HEK293 (cell line): Measurements from ENCODE around the gene ZNF32.

Source experiments
- GLIS1 ChIP-seq: fragments of 450-650 bp; formaldehyde crosslinking; IDR thresholded peaks from 2 replicates; pipeline ENCODE4 v1.5.1; 2016; ENCODE audit warnings: missing biosample characterization, missing genetic modification characterization
- IKZF3 ChIP-seq: fragments of 450-650 bp; IDR thresholded peaks from 2 replicates; pipeline ENCODE4 v1.5.0; 2018; ENCODE audit warnings: missing biosample characterization, mild to moderate bottlenecking, missing genetic modification characterization, moderate library complexity
- SCRT2 ChIP-seq: fragments of 450-650 bp; formaldehyde crosslinking; IDR thresholded peaks from 2 replicates; pipeline ENCODE4 v1.5.1; 2016; ENCODE audit warnings: missing biosample characterization, missing genetic modification characterization
- ZIC2 ChIP-seq: fragments of 450-650 bp; formaldehyde crosslinking; IDR thresholded peaks from 2 replicates; pipeline ENCODE4 v1.5.1; 2016; ENCODE audit warnings: missing biosample characterization, missing genetic modification characterization
- ZNF19 ChIP-seq: fragments of 450-650 bp; formaldehyde crosslinking; IDR thresholded peaks from 2 replicates; pipeline ENCODE4; 2016; ENCODE audit warnings: missing biosample characterization, missing genetic modification characterization, low read depth
- ZNF311 ChIP-seq: fragments of 450-650 bp; formaldehyde crosslinking; IDR thresholded peaks from 2 replicates; pipeline ENCODE4 v1.5.1; 2017; ENCODE audit warnings: missing biosample characterization, missing genetic modification characterization, borderline replicate concordance
- ZNF341 ChIP-seq: fragments of 450-650 bp; formaldehyde crosslinking; IDR thresholded peaks from 2 replicates; pipeline ENCODE4; 2016; ENCODE audit warnings: low read depth, missing biosample characterization, missing genetic modification characterization
- ZNF585B ChIP-seq: fragments of 450-650 bp; formaldehyde crosslinking; IDR thresholded peaks from 2 replicates; pipeline ENCODE4 v1.5.1; 2016; ENCODE audit warnings: missing biosample characterization, missing genetic modification characterization
- ZNF677 ChIP-seq: fragments of 450-650 bp; IDR thresholded peaks from 2 replicates; pipeline ENCODE4 v1.5.0; 2018; ENCODE audit warnings: missing biosample characterization, mild to moderate bottlenecking, missing genetic modification characterization, moderate library complexity
- ZNF707 ChIP-seq: fragments of 450-650 bp; formaldehyde crosslinking; IDR thresholded peaks from 2 replicates; pipeline ENCODE4 v1.5.1; 2016; ENCODE audit warnings: missing biosample characterization, missing genetic modification characterization
- ZSCAN16 ChIP-seq: fragments of 450-650 bp; formaldehyde crosslinking; IDR thresholded peaks from 2 replicates; pipeline ENCODE4 v1.5.1; 2016; ENCODE audit warnings: missing biosample characterization, missing genetic modification characterization
- TF ChIP-seq, protein P1 (sequence below): fragments of 450-650 bp; formaldehyde crosslinking; IDR thresholded peaks from 2 replicates; pipeline ENCODE4 v1.5.1; 2016; ENCODE audit warnings: missing biosample characterization, missing genetic modification characterization
- TF ChIP-seq, protein P2 (sequence below): fragments of 450-650 bp; IDR thresholded peaks from 2 replicates; pipeline ENCODE4 v1.5.1; 2018; ENCODE audit warnings: missing biosample characterization, mild to moderate bottlenecking, missing genetic modification characterization
- TF ChIP-seq, protein P3 (sequence below): fragments of 450-650 bp; formaldehyde crosslinking; conservative IDR thresholded peaks from 2 replicates; pipeline ENCODE4 v1.5.1; 2016; ENCODE audit warnings: low read depth, missing biosample characterization, missing genetic modification characterization
- TF ChIP-seq, protein P4 (sequence below): fragments of 450-650 bp; formaldehyde crosslinking; optimal IDR thresholded peaks from 2 replicates; pipeline ENCODE3; 2016; ENCODE audit warnings: missing biosample characterization, mild to moderate bottlenecking, missing genetic modification characterization
- TF ChIP-seq, protein P5 (sequence below): fragments of 450-650 bp; formaldehyde crosslinking; IDR thresholded peaks from 2 replicates; pipeline ENCODE4 v1.5.1; 2016; ENCODE audit warnings: missing biosample characterization, missing genetic modification characterization
- TF ChIP-seq, protein P6 (sequence below): fragments of 450-650 bp; formaldehyde crosslinking; IDR thresholded peaks from 2 replicates; pipeline ENCODE4 v1.5.1; 2016; ENCODE audit warnings: missing biosample characterization, missing genetic modification characterization, borderline replicate concordance
- TF ChIP-seq, protein P7 (sequence below): fragments of 450-650 bp; formaldehyde crosslinking; IDR thresholded peaks from 2 replicates; pipeline ENCODE4; 2016; ENCODE audit warnings: missing biosample characterization, missing genetic modification characterization

Gene ZNF32

DNA sequence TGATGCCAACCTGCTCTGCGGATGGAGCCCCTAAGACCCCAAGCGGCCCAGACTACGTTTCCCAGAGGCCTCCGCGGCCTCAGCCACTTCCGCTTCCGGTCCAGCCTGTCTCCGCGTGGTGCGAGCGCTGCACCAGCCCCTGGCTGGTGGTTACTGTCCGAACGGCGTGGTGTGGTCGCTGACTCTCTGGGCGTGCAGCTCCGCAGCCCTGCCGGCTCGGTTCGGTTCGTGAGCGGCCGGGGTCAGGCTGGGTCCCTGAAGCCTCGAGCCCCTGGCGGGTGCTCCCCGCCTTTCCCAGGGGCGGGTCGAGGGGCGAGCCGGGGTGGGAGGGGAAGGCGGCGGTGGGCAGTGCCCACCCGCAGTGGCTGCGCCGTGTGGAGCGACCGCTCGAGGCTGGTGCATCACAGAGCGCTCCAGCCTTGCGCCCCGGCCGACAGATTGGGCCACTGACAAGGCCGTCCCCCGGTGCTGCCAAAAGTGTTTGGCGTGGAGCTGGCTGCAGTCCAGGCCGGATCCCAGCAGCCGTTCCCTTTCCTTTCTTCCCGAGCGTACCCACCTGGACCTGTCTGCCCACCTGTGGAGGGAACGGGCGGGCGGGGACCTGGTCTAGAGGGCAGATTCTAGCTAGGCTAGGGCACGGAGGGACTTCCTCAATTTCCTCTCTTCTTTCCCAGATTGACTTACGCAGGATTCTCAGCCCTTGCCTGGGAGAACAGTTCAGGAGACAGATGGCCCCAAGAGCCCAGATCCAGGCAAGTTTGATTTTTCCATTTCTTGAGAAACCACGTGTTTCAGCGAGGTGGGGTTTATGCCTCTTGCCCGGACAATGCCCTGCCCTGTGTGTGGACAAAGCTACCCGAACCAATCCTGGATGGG, 42.1 kb downstream of the ZNF32 start, which contains the start of gene ZNF485 (continued):
- TF ChIP-seq, protein P1, sequence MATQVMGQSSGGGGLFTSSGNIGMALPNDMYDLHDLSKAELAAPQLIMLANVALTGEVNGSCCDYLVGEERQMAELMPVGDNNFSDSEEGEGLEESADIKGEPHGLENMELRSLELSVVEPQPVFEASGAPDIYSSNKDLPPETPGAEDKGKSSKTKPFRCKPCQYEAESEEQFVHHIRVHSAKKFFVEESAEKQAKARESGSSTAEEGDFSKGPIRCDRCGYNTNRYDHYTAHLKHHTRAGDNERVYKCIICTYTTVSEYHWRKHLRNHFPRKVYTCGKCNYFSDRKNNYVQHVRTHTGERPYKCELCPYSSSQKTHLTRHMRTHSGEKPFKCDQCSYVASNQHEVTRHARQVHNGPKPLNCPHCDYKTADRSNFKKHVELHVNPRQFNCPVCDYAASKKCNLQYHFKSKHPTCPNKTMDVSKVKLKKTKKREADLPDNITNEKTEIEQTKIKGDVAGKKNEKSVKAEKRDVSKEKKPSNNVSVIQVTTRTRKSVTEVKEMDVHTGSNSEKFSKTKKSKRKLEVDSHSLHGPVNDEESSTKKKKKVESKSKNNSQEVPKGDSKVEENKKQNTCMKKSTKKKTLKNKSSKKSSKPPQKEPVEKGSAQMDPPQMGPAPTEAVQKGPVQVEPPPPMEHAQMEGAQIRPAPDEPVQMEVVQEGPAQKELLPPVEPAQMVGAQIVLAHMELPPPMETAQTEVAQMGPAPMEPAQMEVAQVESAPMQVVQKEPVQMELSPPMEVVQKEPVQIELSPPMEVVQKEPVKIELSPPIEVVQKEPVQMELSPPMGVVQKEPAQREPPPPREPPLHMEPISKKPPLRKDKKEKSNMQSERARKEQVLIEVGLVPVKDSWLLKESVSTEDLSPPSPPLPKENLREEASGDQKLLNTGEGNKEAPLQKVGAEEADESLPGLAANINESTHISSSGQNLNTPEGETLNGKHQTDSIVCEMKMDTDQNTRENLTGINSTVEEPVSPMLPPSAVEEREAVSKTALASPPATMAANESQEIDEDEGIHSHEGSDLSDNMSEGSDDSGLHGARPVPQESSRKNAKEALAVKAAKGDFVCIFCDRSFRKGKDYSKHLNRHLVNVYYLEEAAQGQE (tag by site-specific recombination): peak; percentile 56
- TF ChIP-seq IKZF3 (no peak), ZNF677 (tag by site-specific recombination) (no peak), ZNF311 (no peak), ZNF341 (tag by site-specific recombination) (0 out of 2 replicates have a peak, but pooled peaks have one; percentile 8), SCRT2 (tag by site-specific recombination) (peak; percentile 93), GLIS1 (tag by site-specific recombination) (peak; percentile 38), ZNF707 (tag by site-specific recombination) (no peak), ZSCAN16 (tag by site-specific recombination) (no peak; the same call in 1 of the 2 replicates), ZIC2 (tag by site-specific recombination) (peak; percentile 62), ZNF585B (no peak), ZNF19 (tag by site-specific recombination) (no peak)
- TF ChIP-seq, protein P2, sequence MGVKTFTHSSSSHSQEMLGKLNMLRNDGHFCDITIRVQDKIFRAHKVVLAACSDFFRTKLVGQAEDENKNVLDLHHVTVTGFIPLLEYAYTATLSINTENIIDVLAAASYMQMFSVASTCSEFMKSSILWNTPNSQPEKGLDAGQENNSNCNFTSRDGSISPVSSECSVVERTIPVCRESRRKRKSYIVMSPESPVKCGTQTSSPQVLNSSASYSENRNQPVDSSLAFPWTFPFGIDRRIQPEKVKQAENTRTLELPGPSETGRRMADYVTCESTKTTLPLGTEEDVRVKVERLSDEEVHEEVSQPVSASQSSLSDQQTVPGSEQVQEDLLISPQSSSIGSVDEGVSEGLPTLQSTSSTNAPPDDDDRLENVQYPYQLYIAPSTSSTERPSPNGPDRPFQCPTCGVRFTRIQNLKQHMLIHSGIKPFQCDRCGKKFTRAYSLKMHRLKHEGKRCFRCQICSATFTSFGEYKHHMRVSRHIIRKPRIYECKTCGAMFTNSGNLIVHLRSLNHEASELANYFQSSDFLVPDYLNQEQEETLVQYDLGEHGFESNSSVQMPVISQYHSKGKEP (tag by site-specific recombination): no peak
- TF ChIP-seq, protein P3, sequence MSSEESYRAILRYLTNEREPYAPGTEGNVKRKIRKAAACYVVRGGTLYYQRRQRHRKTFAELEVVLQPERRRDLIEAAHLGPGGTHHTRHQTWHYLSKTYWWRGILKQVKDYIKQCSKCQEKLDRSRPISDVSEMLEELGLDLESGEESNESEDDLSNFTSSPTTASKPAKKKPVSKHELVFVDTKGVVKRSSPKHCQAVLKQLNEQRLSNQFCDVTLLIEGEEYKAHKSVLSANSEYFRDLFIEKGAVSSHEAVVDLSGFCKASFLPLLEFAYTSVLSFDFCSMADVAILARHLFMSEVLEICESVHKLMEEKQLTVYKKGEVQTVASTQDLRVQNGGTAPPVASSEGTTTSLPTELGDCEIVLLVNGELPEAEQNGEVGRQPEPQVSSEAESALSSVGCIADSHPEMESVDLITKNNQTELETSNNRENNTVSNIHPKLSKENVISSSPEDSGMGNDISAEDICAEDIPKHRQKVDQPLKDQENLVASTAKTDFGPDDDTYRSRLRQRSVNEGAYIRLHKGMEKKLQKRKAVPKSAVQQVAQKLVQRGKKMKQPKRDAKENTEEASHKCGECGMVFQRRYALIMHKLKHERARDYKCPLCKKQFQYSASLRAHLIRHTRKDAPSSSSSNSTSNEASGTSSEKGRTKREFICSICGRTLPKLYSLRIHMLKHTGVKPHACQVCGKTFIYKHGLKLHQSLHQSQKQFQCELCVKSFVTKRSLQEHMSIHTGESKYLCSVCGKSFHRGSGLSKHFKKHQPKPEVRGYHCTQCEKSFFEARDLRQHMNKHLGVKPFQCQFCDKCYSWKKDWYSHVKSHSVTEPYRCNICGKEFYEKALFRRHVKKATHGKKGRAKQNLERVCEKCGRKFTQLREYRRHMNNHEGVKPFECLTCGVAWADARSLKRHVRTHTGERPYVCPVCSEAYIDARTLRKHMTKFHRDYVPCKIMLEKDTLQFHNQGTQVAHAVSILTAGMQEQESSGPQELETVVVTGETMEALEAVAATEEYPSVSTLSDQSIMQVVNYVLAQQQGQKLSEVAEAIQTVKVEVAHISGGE: peak; percentile 94
- TF ChIP-seq, protein P4, sequence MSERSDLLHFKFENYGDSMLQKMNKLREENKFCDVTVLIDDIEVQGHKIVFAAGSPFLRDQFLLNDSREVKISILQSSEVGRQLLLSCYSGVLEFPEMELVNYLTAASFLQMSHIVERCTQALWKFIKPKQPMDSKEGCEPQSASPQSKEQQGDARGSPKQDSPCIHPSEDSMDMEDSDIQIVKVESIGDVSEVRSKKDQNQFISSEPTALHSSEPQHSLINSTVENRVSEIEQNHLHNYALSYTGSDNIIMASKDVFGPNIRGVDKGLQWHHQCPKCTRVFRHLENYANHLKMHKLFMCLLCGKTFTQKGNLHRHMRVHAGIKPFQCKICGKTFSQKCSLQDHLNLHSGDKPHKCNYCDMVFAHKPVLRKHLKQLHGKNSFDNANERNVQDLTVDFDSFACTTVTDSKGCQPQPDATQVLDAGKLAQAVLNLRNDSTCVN (tag by site-specific recombination): peak; percentile 60
- TF ChIP-seq, protein P5, sequence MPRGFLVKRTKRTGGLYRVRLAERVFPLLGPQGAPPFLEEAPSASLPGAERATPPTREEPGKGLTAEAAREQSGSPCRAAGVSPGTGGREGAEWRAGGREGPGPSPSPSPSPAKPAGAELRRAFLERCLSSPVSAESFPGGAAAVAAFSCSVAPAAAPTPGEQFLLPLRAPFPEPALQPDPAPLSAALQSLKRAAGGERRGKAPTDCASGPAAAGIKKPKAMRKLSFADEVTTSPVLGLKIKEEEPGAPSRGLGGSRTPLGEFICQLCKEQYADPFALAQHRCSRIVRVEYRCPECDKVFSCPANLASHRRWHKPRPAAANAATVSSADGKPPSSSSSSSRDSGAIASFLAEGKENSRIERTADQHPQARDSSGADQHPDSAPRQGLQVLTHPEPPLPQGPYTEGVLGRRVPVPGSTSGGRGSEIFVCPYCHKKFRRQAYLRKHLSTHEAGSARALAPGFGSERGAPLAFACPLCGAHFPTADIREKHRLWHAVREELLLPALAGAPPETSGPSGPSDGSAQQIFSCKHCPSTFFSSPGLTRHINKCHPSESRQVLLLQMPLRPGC (tag by site-specific recombination): no peak
- TF ChIP-seq, protein P6, sequence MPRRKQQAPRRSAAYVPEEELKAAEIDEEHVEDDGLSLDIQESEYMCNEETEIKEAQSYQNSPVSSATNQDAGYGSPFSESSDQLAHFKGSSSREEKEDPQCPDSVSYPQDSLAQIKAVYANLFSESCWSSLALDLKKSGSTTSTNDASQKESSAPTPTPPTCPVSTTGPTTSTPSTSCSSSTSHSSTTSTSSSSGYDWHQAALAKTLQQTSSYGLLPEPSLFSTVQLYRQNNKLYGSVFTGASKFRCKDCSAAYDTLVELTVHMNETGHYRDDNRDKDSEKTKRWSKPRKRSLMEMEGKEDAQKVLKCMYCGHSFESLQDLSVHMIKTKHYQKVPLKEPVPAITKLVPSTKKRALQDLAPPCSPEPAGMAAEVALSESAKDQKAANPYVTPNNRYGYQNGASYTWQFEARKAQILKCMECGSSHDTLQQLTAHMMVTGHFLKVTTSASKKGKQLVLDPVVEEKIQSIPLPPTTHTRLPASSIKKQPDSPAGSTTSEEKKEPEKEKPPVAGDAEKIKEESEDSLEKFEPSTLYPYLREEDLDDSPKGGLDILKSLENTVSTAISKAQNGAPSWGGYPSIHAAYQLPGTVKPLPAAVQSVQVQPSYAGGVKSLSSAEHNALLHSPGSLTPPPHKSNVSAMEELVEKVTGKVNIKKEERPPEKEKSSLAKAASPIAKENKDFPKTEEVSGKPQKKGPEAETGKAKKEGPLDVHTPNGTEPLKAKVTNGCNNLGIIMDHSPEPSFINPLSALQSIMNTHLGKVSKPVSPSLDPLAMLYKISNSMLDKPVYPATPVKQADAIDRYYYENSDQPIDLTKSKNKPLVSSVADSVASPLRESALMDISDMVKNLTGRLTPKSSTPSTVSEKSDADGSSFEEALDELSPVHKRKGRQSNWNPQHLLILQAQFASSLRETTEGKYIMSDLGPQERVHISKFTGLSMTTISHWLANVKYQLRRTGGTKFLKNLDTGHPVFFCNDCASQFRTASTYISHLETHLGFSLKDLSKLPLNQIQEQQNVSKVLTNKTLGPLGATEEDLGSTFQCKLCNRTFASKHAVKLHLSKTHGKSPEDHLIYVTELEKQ (tag by site-specific recombination): no peak
- TF ChIP-seq, protein P7, sequence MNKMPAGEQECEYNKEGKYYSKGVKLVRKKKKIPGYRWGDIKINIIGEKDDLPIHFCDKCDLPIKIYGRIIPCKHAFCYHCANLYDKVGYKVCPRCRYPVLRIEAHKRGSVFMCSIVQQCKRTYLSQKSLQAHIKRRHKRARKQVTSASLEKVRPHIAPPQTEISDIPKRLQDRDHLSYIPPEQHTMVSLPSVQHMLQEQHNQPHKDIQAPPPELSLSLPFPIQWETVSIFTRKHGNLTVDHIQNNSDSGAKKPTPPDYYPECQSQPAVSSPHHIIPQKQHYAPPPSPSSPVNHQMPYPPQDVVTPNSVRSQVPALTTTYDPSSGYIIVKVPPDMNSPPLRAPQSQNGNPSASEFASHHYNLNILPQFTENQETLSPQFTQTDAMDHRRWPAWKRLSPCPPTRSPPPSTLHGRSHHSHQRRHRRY (tag by site-specific recombination): no peak
